ENCODE results near the gene UAP1.
"Not testable (repeated sequence)": the region's sequence is repeated elsewhere in the genome, so short reads cannot be mapped to it uniquely, and the experiment has no call there.

The UAP1 gene

GRCh38 chr1:162564762-162565218 lies 3.3 kb downstream of the UAP1 start:
- in situ Hi-C loops (cut with HindIII; ENCODE audit: low sequenced_read_pairs), result no loop called here

- in situ Hi-C loops (cut with HindIII; ENCODE audit: low sequenced_read_pairs), result no loop called here
Measured at GRCh38 chr1:162565460-162565859, 3.9 kb downstream of the UAP1 start.

DNA sequence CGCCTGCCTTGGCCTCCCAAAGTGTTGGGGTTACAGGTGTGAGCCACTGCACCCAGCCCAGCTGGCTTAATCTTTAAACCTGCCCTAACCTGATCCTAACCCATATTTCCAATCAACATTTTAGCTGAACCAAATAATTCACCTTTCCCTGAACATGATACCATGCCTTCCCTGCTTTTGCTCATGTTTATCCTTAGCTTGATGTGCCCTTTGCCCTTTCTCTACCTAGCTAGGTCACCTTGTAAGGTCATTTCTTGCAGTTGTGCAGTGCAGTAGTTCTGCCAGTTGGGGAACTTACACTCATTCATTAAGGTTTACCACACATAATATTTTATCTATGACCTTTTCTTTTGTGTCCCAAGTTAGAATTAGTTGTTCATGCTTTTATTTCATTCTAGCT lies 5.3 kb downstream of the UAP1 start:
- in situ Hi-C loops (cut with HindIII; ENCODE audit: low sequenced_read_pairs), result no loop called here

DNA sequence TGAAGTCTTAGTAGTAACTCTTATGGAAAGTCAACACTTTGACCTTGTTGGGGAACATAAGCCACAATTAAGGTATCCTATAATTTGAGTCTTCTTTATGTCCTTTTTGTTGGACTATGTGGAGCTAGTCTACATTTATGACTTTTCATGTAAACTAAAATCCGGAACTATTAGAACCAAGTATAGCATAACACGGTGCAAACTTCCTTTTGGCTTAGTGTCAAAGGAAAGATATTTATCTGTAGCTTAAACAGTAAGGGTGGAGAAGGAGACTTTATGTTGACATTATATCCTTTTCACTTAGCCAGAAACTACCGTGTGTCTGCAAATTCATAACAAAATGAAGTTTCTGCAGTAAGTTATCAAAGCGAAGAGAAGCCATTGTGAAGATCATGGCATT lies 7.3 kb downstream of the UAP1 start:
- in situ Hi-C loops (cut with HindIII; ENCODE audit: low sequenced_read_pairs), result no loop called here

GRCh38 chr1:162570718-162571117 lies 9.2 kb downstream of the UAP1 start:
- in situ Hi-C loops (cut with HindIII; ENCODE audit: low sequenced_read_pairs), result no loop called here

DNA sequence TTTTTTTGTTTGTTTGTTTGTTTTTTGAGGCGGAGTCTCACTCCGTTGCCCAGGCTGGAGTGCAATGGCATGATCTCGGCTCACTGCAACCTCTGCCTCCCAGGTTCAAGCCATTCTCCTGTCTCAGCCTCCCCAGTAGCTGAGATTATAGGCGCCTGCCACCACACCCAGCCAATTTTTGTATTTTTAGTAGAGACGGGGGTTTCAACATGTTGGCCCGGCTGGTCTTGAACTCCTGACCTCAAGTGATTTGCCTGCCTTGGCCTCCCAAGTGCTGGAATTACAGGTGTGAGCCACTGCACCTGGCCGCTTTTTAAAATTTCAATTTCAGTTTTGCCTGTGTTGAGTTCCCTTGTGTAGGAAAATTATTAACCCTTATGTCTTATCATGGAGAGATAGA lies 9.6 kb downstream of the UAP1 start:
- in situ Hi-C loops (cut with HindIII; ENCODE audit: low sequenced_read_pairs), result not testable (repeated sequence)

DNA sequence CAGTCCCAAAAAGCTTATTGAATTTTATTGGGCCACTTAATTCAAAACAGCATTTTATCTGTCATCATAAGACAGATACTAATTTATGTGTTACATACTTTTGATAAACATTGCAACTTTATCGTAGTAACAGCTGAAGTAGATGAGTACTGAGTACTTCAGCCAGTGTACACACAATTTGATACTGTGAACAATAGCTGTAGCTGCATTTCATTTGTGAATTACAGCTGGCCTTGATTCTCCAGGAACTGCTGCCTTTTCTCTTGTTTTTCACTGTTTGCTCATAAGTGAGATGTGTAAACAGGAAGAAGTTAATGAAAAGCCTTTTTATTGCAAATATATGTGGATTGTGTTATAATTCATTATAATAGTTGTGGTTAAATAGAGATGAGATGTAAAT lies 10.2 kb downstream of the UAP1 start:
- in situ Hi-C loops (cut with HindIII; ENCODE audit: low sequenced_read_pairs), result no loop called here

- in situ Hi-C loops (cut with HindIII; ENCODE audit: low sequenced_read_pairs), result no loop called here
Measured at GRCh38 chr1:162573136-162573535, 11.6 kb downstream of the UAP1 start.

DNA sequence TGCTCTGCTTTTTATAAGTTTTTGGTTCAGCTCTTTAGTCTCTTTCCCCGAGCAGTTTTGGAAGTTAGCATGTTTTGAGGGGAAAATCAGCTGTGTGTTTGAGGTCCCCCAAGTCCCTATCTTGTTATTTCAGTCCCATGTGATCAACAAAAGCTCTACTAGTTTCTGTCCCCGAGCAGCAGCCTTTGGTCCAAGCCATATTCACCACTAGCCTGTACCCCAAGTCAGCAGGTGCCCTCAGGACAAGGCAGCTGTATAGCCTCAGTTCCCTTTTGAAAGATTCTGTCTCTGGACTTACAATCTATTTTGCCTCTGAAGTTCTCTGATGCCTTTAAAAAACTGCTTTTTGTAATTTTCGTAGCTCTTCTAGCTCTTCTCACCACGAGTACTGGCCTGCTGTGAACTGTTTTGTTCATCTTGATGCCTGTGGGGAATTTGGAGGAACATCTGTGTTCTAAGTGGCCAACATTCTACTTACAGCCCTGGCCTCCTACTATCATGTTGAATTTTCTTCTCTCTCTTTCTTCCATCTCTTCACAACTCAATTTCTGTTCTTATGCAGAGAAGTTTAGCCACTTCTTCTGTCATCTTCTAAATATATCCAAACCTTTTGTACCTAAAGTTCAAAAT lies 16.7 kb downstream of the UAP1 start:
- in situ Hi-C loops (cut with HindIII; ENCODE audit: low sequenced_read_pairs), result no loop called here

GRCh38 chr1:162578936-162579335 lies 17.4 kb downstream of the UAP1 start:
- in situ Hi-C loops (cut with HindIII; ENCODE audit: low sequenced_read_pairs), result no loop called here

GRCh38 chr1:162580308-162580707 lies 18.8 kb downstream of the UAP1 start:
- in situ Hi-C loops (cut with HindIII; ENCODE audit: low sequenced_read_pairs), result no loop called here

DNA sequence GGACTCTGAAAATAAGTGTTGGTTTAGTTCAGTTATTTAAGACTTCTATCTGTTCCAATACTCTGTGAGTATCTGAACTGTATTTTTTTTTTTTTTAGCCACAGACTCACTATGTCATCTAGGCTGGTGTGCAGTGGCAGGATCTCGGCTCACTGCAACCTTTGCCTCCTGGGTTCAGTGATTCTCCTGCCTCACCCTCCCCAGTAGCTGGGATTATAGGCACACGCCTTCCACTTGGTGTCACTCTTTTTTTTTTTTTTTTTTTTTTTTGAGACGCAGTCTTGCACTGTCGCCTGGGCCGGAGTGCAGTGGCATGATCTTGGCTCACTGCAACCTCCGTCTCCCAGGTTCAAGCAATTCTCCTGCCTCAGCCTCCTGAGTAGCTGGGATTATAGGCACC lies 21.4 kb downstream of the UAP1 start:
- in situ Hi-C loops (cut with HindIII; ENCODE audit: low sequenced_read_pairs), result not testable (repeated sequence)

GRCh38 chr1:162585101-162585500 lies 23.6 kb downstream of the UAP1 start:
- in situ Hi-C loops (cut with HindIII; ENCODE audit: low sequenced_read_pairs), result not testable (repeated sequence)

DNA sequence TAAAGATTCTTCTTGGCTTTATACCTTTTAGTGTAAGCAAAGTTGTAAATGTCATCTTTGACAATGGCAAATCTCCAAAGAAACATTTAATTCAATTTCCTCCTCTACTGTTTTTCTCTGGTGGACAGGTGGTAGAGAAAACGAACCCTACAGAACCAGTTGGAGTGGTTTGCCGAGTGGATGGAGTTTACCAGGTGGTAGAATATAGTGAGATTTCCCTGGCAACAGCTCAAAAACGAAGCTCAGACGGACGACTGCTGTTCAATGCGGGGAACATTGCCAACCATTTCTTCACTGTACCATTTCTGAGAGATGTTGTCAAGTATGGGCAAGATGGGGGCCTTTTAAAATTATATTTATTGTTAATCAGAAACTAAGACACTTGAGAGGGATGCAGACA lies 25.8 kb downstream of the UAP1 start:
- in situ Hi-C loops (cut with HindIII; ENCODE audit: low sequenced_read_pairs), result no loop called here

- in situ Hi-C loops (cut with HindIII; ENCODE audit: low sequenced_read_pairs), result no loop called here
Measured at GRCh38 chr1:162587761-162588260, 26.3 kb downstream of the UAP1 start.

DNA sequence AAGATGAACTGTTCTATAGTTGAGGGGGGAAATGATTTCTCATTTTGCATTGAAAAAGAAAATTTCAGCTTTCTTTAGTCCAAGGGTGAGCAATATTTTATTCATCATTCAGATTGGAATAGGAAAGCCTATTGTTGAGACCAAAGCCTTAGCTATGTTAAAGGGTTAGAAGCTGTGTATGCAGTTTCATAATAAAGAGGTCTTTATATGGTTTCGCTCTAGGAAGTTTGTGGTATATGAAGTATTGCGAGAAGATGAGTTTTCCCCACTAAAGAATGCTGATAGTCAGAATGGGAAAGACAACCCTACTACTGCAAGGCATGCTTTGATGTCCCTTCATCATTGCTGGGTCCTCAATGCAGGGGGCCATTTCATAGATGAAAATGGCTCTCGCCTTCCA lies 28.6 kb downstream of the UAP1 start:
- in situ Hi-C loops (cut with HindIII; ENCODE audit: low sequenced_read_pairs), result no loop called here

- in situ Hi-C loops (cut with HindIII; ENCODE audit: low sequenced_read_pairs), result no loop called here
Measured at GRCh38 chr1:162590686-162591085, 29.2 kb downstream of the UAP1 start.

DNA sequence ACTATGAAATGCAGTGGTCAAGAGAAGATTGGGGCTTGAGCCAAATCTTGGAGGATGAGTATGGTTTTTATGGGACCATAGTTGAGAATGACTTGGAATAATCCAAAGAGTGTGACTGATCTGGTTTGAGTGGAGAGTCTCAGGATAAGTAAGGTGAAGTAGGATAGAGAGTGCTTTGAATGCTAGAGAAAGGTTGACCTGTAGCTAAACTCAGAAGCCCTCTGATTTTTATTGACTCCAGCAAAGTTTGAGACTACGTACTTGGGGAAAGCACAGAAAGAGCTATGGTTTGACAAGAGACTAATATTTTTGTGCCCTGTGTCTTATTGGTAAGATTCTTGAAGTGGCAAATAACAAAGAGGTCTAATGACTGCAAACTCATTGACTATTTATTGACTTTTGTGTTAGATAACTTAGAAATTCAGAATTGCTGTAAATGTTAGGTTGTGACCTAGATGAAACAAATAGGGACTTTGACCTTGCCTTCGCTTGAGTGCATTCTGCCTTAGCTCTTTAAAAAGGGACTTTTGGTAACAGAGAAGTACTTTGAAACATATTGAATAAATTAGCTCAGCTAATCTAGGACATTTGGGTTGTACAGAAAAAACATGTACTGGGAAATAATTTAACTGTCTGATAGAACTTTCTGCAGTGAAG lies 35.1 kb downstream of the UAP1 start:
- in situ Hi-C loops (cut with HindIII; ENCODE audit: low sequenced_read_pairs), result no loop called here

GRCh38 chr1:162599451-162599850 lies 37.9 kb downstream of the UAP1 start:
- in situ Hi-C loops (cut with HindIII; ENCODE audit: low sequenced_read_pairs), result no loop called here

DNA sequence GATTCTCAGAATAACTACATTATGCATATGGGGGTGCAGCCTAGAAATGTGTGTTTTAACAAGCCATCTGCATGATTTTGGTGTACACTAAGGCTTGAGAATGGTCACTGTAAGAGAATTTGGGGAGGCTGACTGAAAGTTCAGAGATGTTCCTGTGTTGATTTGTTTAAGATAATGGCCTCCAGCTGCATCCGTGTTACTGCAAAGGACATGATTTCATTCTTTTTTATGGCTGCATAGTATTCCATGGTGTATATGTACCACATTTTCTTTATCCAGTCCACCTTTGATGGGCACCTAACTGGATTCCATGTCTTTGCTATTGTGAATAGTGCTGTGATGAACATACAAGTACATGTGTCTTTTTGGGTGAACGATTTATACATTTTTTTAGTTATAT lies 41.6 kb downstream of the UAP1 start:
- in situ Hi-C loops (cut with HindIII; ENCODE audit: low sequenced_read_pairs), result not testable (repeated sequence)

DNA sequence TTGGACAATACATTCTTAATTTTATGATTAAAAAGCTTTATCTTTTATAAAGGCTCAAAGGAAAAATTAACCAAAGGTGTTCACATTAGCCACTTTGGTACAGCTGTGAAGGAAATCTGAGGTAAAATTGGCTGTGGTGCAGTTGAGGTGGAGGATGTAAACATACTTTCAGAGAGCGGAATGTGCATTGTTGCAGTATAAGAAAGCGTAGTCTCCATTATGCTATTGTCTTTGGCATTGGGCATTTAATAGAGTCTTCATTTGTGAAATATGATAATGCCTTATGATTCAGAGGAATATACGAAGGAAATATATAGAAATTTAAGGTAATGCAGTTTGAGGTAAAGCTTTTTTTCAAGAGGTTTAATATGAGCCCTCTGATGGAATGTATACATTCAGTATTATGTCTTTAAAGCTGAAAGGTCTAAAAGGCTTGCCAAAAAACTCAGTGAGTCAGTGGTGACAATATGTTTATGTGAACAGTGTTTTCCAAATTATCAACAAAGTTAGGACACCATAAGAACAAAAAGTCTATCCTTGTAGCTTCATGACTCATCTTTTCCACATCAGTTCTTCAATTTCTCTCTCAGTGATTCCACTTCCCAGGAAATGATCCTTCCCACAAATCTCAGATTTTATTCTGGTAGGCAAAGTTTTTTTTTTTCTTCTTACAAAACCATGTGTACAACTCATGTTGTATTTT lies 43.9 kb downstream of the UAP1 start:
- in situ Hi-C loops (cut with HindIII; ENCODE audit: low sequenced_read_pairs), result no loop called here

DNA sequence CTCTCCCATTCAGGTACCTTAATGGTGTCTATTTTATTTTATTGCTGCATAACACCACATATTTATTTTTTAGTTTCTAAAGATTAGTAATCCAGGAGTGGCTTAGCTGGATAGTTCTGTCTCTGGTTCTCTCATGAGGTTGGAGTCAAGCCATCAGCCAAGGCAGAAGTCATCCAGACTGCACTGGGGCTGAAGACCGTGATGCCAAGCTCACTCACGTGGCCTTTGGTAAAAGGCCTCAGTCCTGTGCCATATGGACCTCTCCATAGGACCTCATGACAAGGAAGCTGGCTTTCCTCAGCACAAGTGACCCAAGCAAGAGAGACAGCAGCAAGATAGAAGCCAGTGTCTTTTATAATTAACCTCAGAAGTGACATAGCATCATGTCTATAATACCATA lies 47.8 kb downstream of the UAP1 start:
- in situ Hi-C loops (cut with HindIII; ENCODE audit: low sequenced_read_pairs), result no loop called here

Data from DLD1 (cell line).